HG02571 (cell line): Measurements from ENCODE around the gene HSD11B1L.
"Not testable (repeated sequence)": the region's sequence is repeated elsewhere in the genome, so short reads cannot be mapped to it uniquely, and the experiment has no call there.

Experiments
- ATAC-seq: cut with Tn5 transposase; IDR thresholded peaks from one replicate; pipeline ENCODE4 v1.9.1; 2021; ENCODE audit warnings: mild to moderate bottlenecking, moderate library complexity; ENCODE audit not compliant: unreplicated experiment

HSD11B1L gene

GRCh38 chr19:5686647-5687359 lies 6.0 kb downstream of the HSD11B1L start:
- ATAC-seq, result peak; percentile 42

DNA sequence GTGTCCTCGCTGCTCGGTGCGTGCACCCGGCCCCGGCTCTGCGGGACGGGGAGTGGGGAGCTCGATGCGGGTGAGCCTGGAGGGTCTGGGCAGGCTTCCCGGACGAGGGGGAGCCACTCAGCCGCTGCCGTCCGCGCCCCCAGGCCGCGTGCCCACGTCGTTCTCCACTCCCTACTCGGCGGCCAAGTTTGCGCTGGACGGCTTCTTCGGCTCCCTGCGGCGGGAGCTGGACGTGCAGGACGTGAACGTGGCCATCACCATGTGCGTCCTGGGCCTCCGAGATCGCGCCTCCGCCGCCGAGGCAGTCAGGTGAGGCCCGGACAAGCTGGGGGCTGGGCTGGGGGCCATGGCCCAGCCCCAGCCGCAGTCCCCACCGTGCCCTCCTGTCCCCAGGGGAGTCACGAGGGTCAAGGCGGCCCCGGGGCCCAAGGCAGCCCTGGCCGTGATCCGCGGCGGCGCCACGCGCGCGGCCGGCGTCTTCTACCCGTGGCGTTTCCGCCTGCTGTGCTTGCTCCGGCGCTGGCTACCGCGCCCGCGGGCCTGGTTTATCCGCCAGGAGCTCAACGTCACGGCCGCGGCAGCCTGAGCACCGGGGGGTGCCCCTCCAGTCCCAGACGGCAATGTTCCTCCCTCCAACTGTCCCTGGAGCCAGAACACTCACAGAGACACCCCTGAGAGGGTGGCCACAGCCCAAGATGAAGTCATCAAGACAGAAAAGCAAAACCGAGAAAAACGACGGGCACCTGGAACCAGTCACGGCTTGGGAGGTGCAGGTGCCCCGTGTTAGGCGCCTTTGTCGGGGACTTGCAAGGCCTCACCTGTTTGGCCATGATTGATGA lies 6.8 kb downstream of the HSD11B1L start:
- no peak for ATAC-seq

GRCh38 chr19:5688262-5688881 lies 7.5 kb downstream of the HSD11B1L start:
- ATAC-seq, result not testable (repeated sequence)

GRCh38 chr19:5690125-5690954 lies 9.5 kb downstream of the HSD11B1L start, which contains the start of gene RPL36:
TSS of gene RPL36 (plus strand) at chr19:5690295. CDS start at chr19:5690508, 213 bp downstream.
- peak; percentile 39 for ATAC-seq

GRCh38 chr19:5690955-5691821 lies 10.4 kb downstream of the HSD11B1L start:
- no peak for ATAC-seq

DNA sequence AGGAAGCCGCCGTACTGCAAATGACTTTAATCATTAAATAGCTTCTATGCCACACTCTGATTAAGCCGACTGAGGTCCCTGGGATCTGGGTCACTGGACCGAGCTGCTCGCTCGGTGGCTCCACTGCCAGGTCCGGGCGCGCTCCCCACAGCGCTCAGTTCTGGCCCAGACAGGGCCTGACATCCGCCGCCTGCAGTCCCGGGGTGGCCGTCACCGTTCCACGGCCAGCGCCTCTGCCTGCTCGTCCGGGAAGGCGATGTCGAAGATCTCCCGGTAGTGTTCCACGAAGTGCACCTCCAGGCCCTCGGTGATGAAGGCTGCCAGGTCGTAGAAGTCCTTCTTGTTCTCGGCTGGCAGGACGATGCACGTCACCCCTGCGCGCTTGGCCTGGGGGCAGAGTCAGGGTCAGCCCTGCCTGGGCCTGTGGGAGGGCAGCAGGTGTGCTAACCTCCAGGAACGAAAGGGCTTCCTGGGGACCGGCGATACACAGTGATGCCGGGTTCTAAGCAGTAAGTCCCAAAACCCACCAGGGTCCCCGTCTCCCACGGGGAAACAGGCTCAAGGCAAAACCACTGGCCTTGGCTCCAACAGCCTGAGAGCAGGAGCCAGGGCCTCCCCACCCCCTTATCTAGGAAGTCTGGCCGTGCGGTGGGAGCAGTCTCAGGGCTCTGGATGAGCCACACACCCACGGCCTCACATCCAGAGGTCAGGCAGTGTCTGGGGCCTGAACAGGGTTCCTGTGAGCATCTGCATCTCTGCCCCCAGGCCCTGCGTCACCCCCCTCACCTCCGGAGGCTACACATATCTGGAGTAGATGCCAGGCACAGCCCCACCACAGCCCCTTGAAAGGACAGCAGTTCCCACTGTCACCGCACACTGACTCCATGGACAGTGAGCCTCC lies 11.2 kb downstream of the HSD11B1L start:
- ATAC-seq, result no peak

GRCh38 chr19:5692723-5693194 lies 11.9 kb downstream of the HSD11B1L start:
- no peak for ATAC-seq

DNA sequence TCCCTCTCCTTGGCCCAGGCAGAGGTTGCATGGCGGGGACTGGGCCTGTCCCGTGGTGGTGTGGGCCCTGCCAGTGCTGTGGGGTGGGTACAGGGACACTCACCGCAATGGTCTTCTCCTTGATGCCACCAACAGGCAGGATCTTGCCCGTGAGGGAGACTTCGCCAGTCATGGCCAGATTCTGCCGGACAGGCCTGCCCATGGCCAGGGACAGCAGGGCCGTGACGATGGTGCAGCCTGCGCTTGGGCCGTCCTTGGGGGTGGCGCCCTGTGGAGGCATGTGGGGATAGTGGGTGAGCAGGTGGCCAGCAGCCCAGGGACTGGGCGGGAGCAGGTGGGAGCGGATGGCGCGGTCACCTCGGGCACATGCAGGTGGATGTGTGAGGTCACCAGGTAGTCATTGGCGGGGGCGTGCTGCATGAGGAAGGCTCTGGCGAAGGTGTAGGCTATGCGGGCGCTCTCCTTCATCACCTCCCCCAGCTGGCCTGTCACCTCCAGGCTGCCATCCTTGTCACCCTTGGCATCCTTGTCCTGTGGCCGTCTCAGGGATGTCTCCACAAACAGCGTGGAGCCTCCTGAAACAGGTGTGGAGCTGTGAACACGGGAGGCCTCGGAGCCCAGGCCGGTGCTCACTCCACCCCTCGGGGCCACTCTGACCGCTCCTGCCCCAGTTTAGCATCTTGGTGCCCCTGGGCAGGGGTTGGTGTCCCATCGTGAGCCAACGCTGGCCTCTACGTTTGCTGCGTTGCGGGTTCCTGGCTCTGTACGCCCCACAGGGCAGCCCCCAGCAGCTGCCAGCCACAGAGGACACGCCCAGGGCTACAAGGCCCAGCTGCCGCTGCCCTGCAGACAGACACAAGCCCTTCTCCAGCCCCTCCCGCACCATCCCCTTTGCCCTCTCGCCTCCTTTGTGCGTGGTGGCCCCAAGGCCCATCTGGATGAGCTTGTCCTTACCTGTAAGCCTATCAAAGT lies 12.7 kb downstream of the HSD11B1L start:
- no peak for ATAC-seq

- ATAC-seq, result no peak
Observed at GRCh38 chr19:5694167-5694955, 13.5 kb downstream of the HSD11B1L start.

GRCh38 chr19:5694956-5695648 lies 14.3 kb downstream of the HSD11B1L start:
- ATAC-seq, result no peak

DNA sequence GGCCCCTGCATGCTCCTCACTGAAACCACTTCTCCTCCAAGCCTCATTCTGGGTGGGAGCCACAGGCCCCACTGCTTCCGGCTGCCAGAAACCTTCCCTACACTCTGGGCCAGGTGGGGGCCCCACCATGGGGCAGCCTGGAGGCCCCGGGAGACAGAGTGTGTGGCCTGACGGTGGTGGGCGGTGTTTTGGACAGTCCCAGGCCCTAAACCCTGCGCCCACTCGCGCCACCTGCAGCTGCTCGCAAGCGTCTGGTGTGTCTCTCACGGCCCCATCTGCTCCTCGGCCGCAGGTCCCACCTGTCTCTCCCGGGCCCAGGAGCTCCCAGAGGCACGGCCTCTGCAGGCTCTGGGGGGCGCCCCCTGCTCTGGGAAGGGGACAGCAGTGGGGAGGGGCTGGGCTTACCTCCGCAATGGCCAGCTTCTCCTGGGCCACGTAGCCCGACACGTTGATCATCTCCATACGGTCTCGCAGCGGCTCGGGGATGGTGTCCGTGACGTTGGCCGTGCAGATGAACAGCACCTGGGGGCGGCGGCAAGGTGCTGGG lies 14.9 kb downstream of the HSD11B1L start:
- ATAC-seq, result no peak

- ATAC-seq, result no peak
Observed at GRCh38 chr19:5696196-5697021, 15.6 kb downstream of the HSD11B1L start.

GRCh38 chr19:5697022-5697889 lies 16.4 kb downstream of the HSD11B1L start:
- ATAC-seq, result no peak
